Hepatocyte (in vitro differentiated cells): ENCODE measurements around the gene RIMS4. TPM values are rescaled to one million over a fixed set of nuclear protein-coding genes. Genes with fewer than 3 reads are reported as not detected.

ENCODE experiments used
- DNase-seq: peaks from one replicate; pipeline ENCODE4 v3.0.0-alpha.2; 2016; ENCODE audit warnings: low spot score
- H2AFZ ChIP-seq: fragments of 200-600 bp; sonication (generic); 2 replicates; pipeline ENCODE4 v1.6.0; 2016; ENCODE audit warnings: antibody characterized with exemption, mild to moderate bottlenecking
- H3K27ac ChIP-seq: fragments of 200-600 bp; sonication (generic); 2 replicates; pipeline ENCODE4 v1.5.1; 2016; ENCODE audit warnings: mild to moderate bottlenecking
- H3K27me3 ChIP-seq: fragments of 200-600 bp; sonication (generic); 2 replicates; pipeline ENCODE4 v1.6.1; 2016
- H3K36me3 ChIP-seq: fragments of 200-600 bp; sonication (generic); replicated peaks from 2 replicates; pipeline ENCODE4 v1.5.1; 2016; ENCODE audit warnings: low read depth; ENCODE audit not compliant: insufficient read depth
- H3K4me1 ChIP-seq: fragments of 200-600 bp; sonication (generic); 2 replicates; pipeline ENCODE4 v1.5.1; 2016; ENCODE audit warnings: mild to moderate bottlenecking, moderate library complexity; ENCODE audit not compliant: insufficient read depth
- H3K4me2 ChIP-seq: fragments of 200-600 bp; sonication (generic); 2 replicates; pipeline ENCODE4 v1.6.0; 2016
- H3K4me3 ChIP-seq: fragments of 200-600 bp; sonication (generic); 2 replicates; pipeline ENCODE4 v1.5.1; 2016; ENCODE audit warnings: mild to moderate bottlenecking
- H3K79me2 ChIP-seq: fragments of 200-600 bp; sonication (generic); 2 replicates; pipeline ENCODE4 v1.6.0; 2017; ENCODE audit warnings: mild to moderate bottlenecking
- H3K9me2 ChIP-seq: fragments of 200-600 bp; sonication (generic); replicated peaks from 2 replicates; pipeline ENCODE4 v1.6.0; 2017; ENCODE audit warnings: mild to moderate bottlenecking; ENCODE audit not compliant: insufficient read depth
- H3K9me3 ChIP-seq: fragments of 200-600 bp; sonication (generic); 2 replicates; pipeline ENCODE4 v1.5.1; 2016; ENCODE audit warnings: low read depth, mild to moderate bottlenecking
- H4K20me1 ChIP-seq: fragments of 200-600 bp; sonication (generic); 2 replicates; pipeline ENCODE4 v1.6.0; 2016; ENCODE audit warnings: mild to moderate bottlenecking; ENCODE audit not compliant: insufficient read depth, poor library complexity, severe bottlenecking
- EZH2 ChIP-seq: fragments of 200-600 bp; sonication (generic); IDR thresholded peaks from 2 replicates; pipeline ENCODE4 v1.6.1; 2016; ENCODE audit warnings: antibody characterized with exemption, mild to moderate bottlenecking, borderline replicate concordance
- EZH2phosphoT487 ChIP-seq: fragments of 200-600 bp; sonication (generic); IDR thresholded peaks from one replicate; pipeline ENCODE4 v1.6.1; 2018; ENCODE audit warnings: antibody characterized with exemption, mild to moderate bottlenecking, low read depth, moderate library complexity; ENCODE audit not compliant: unreplicated experiment, severe bottlenecking
- WGBS: methylation state at CpG from one replicate; pipeline ENCODE4 v1.1.6; 2016; ENCODE audit warnings: low lambda C conversion rate; ENCODE audit errors: missing lambda C conversion rate; 5-methylcytosine and 5-hydroxymethylcytosine counted together
- polyA plus RNA-seq: library from polyadenylated mRNA; unstranded; fragments of >200 nt; fragmentation: Nextera tagmentation; extraction: Ambion mirVana; gene quantifications from 2 replicates; pipeline ENCODE4 v1.2.1, GENCODE V29; 2016
- total RNA-seq: library from RNA; depleted of rRNA; stranded (reverse); fragments of >200 nt; gene quantifications from 2 replicates; pipeline ENCODE4 v1.2.3, GENCODE V29; 2014
- TF ChIP-seq, protein P1 (sequence below): fragments of 200-600 bp; sonication (generic); IDR thresholded peaks from 2 replicates; pipeline ENCODE4 v1.5.1; 2016; ENCODE audit warnings: antibody characterized with exemption, mild to moderate bottlenecking; ENCODE audit not compliant: poor library complexity

Gene RIMS4
- 8.1 and 9.0 TPM in 2 replicates for total RNA-seq
- 4.9 and 5.1 TPM in 2 replicates for polyA plus RNA-seq

DNA sequence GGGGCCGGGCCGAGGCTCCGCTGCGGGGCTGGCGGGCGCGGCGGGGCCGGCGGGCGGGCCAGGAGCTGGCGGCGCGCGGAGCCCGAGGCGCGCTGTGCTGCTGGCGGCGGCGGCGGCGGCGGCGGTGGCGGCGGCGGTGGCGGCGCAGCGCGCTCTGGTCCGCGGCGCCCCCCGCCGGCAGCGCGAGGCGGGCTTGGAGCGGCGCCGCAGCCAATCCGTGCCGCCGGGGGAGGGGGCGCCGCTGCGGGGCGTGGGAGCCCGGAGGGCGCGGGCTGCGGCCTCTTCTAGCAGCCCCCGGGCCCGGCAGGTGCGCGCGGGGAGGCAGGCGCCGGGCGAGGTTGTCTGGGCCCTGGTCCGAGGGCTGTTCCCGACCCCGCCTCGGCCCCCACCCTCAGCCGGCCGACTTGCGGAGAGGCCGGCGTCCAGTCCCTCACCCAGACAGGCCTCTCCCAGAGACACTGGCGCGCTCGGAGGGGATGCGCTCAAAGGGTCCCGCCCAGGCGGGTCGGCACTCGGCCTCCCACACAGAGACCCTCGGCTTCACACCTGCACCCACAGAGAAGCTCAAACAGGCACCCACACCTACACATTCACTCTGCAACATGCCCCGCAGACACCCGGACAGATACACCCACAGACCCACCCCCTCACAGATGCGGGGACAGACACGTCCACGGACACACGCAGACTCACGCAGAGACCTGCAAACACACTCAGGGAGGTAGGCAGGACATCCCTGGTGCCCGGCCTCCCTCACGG lies at the start of gene RIMS4:
Gene RIMS4 (minus strand): TSS at position 156 of the 759 bp plus-strand sequence. CDS start 275 bp downstream, outside the sequence.
- peaks cover 54% of the 10 kb centered on the region for H3K27me3 ChIP-seq
- H2AFZ ChIP-seq, result no peak within 1 kb of the TSS
- no peaks in the 10 kb centered on the region for H3K36me3 ChIP-seq
- DNase-seq, result peak; percentile 58
- H3K4me2 ChIP-seq, result peak within 1 kb of the TSS; percentile 91
- TF ChIP-seq EZH2phosphoT487, result no peak
- TF ChIP-seq, protein P1, sequence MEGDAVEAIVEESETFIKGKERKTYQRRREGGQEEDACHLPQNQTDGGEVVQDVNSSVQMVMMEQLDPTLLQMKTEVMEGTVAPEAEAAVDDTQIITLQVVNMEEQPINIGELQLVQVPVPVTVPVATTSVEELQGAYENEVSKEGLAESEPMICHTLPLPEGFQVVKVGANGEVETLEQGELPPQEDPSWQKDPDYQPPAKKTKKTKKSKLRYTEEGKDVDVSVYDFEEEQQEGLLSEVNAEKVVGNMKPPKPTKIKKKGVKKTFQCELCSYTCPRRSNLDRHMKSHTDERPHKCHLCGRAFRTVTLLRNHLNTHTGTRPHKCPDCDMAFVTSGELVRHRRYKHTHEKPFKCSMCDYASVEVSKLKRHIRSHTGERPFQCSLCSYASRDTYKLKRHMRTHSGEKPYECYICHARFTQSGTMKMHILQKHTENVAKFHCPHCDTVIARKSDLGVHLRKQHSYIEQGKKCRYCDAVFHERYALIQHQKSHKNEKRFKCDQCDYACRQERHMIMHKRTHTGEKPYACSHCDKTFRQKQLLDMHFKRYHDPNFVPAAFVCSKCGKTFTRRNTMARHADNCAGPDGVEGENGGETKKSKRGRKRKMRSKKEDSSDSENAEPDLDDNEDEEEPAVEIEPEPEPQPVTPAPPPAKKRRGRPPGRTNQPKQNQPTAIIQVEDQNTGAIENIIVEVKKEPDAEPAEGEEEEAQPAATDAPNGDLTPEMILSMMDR, result no peak
- no peak for TF ChIP-seq EZH2
- H3K9me3 ChIP-seq, result no peaks in the 10 kb centered on the region
- H3K4me3 ChIP-seq, result peak within 1 kb of the TSS; percentile 13
- H4K20me1 ChIP-seq, result no peaks in the 10 kb centered on the region
- peaks cover 3% of the 10 kb centered on the region for H3K4me1 ChIP-seq
- no peaks in the 10 kb centered on the region for H3K79me2 ChIP-seq
- H3K27ac ChIP-seq, result no peak within 1 kb of the TSS
- WGBS, result 19% methylated on average over 24 of the region's 89 CpGs
- H3K9me2 ChIP-seq, result no peaks in the 10 kb centered on the region

DNA sequence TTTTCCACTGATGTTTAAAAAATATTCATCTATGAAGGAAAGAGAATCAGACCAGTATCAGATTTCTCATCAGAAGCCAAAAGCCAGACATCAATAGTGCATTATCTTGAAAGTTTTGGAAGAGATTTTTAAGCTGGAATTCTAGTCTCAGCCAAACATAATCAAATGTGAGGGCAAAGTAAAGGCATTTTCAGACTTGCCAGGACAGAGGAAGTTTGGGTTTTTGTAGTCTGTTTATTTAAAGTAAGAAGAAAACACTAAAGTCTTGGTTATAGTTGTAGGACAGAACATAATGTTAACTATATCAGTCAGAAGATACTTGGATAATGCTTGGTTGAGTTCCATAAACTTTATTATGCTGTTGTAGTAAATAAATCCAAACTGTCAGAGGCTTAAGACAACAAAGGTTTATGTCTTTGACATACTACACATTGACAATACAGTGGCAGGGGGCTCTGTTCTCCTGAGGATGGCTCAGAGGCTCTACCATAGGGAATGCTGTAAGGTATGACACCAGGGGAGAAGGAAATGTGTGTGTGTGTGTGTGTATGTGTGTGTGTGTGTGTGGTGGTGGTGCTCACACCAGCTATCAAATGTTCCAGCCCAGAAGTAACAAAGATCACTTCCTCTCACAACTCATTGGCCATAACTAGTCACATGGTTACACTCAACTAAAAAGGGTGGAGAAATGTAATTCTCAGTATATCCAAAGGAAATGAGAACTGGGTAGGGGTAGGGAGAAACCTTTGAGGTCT lies 48.4 kb upstream of the RIMS4 start:
- Histone ChIP-seq H3K79me2 (no peaks in the 10 kb centered on the region), H3K4me1 (peaks cover 22% of the 10 kb centered on the region), H3K9me3 (no peaks in the 10 kb centered on the region), H3K4me2 (no peak overlapping the region), H3K27ac (no peak overlapping the region), H3K9me2 (no peaks in the 10 kb centered on the region), H3K36me3 (no peaks in the 10 kb centered on the region), H4K20me1 (no peaks in the 10 kb centered on the region), H3K4me3 (no peak overlapping the region), H3K27me3 (no peaks in the 10 kb centered on the region), H2AFZ (no peak overlapping the region)
- no peak for DNase-seq
- no peak for TF ChIP-seq EZH2
- no peak for TF ChIP-seq EZH2phosphoT487
- TF ChIP-seq, protein P1, result no peak

DNA sequence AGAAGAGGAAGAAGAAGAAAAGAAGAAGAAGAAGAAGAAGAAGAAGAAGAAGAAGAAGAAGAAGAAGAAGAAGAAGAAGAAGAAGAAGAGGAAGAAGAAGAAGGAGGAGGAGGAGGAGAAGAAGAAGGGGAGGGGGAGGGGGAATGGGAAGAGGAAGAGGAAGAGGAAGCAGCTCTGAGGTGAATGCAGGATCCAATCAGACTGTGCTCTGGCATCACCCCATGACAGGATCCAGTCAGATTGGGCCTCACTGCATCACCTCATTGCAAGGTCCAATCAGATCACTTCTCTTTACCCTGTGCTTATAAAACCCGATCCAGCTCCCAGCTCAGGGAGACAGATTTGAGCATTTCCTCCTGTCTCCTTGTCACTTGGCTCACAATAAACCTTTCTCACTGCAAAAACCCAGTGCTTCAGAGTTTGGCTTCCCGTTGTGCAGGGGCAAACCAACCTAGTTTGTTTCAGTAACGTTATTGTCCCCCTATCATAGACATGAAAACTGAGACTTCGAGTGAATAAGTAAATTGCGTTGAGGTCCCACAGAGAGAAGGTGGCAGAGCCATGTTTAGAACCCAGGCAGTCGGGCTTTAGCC lies 46.6 kb upstream of the RIMS4 start:
- peaks cover 9% of the 10 kb centered on the region for H3K4me1 ChIP-seq
- H4K20me1 ChIP-seq, result no peaks in the 10 kb centered on the region
- no peaks in the 10 kb centered on the region for H3K36me3 ChIP-seq
- H3K9me3 ChIP-seq, result no peaks in the 10 kb centered on the region
- TF ChIP-seq EZH2 (no peak), EZH2phosphoT487 (no peak)
- TF ChIP-seq, protein P1, result no peak
- H3K79me2 ChIP-seq, result no peaks in the 10 kb centered on the region
- H3K4me2 ChIP-seq, result no peak overlapping the region
- H3K27ac ChIP-seq, result peak overlapping the region; percentile 64
- whole genome bisulfite sequencing, result 92% methylated on average over 6 of the region's 6 CpGs
- no peaks in the 10 kb centered on the region for H3K27me3 ChIP-seq
- H2AFZ ChIP-seq, result no peak overlapping the region
- H3K4me3 ChIP-seq, result no peak overlapping the region
- DNase-seq, result no peak
- no peaks in the 10 kb centered on the region for H3K9me2 ChIP-seq
